Measurements from ENCODE around the gene DMPK.

Gene DMPK

DNA sequence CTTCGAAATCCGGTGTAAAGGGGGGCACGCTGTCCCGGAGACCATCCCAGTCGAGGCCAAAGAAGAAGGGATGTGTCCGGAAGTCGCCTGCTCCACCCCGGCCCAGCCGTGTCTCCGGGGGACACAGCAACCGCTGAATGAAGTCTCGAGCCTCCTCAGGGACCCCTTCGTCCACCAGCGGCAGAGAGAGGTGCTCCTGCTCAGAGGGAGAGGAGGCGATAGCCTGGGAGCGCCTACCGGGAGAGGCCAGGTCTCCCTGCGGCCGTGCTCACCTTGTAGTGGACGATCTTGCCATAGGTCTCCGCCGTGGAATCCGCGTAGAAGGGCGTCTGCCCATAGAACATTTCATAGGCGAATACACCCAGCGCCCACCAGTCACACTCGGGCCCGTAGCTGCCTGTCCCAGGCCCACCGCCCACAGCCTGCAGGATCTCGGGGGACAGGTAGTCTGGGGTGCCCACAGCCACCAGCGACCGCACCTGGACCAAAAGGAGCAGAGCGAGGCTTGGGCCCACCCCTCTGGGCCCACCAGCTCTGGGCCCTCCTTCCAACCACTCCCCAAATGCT is 4.8 kb downstream of the DMPK start:
- H3K27ac Mint-ChIP-seq: no peak overlapping the region
- TF ChIP-seq, protein P1, sequence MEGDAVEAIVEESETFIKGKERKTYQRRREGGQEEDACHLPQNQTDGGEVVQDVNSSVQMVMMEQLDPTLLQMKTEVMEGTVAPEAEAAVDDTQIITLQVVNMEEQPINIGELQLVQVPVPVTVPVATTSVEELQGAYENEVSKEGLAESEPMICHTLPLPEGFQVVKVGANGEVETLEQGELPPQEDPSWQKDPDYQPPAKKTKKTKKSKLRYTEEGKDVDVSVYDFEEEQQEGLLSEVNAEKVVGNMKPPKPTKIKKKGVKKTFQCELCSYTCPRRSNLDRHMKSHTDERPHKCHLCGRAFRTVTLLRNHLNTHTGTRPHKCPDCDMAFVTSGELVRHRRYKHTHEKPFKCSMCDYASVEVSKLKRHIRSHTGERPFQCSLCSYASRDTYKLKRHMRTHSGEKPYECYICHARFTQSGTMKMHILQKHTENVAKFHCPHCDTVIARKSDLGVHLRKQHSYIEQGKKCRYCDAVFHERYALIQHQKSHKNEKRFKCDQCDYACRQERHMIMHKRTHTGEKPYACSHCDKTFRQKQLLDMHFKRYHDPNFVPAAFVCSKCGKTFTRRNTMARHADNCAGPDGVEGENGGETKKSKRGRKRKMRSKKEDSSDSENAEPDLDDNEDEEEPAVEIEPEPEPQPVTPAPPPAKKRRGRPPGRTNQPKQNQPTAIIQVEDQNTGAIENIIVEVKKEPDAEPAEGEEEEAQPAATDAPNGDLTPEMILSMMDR (IDR thresholded peaks at IDR 0.05; ENCODE audit: unreplicated experiment in 3 of 3): no peak
- H3K27me3 Mint-ChIP-seq (ENCODE audit: low read depth): no peaks in the 10 kb centered on the region
- H3K36me3 Mint-ChIP-seq (ENCODE audit: low read depth): peaks cover 28% of the 10 kb centered on the region
- H3K4me1 Mint-ChIP-seq: peaks cover 28% of the 10 kb centered on the region
- H3K9me3 Mint-ChIP-seq: no peaks in the 10 kb centered on the region
- peak overlapping the region in 2 of 3 experiments; percentile 9 to 22 for H3K4me3 Mint-ChIP-seq

DNA sequence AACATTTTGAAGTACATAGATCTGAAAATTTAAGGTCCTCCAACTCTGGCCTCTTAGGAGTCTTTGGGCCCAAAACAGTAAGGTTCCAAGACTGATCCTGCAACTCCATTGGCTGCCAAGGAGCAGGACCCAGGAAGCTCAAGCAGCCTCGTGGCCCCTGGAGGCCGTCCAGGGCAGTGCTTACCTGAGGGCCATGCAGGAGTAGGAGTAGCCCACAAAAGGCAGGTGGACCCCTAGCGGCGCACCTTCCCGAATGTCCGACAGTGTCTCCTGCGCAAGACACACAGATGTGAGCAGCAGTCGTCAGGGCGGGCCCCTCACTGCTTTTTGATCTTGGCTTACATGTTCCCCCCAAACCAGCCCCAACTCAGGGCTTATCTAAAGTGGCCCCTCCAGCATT is 7.5 kb downstream of the DMPK start:
- TF ChIP-seq, protein P1 (IDR thresholded peaks at IDR 0.05; ENCODE audit: unreplicated experiment in 3 of 3): no peak
- Mint-ChIP-seq H3K36me3 (ENCODE audit: low read depth) (peaks cover 33% of the 10 kb centered on the region), H3K4me1 (peaks cover 25% of the 10 kb centered on the region), H3K27me3 (ENCODE audit: low read depth) (no peaks in the 10 kb centered on the region), H3K27ac (no peak overlapping the region), H3K4me3 (no peak overlapping the region), H3K9me3 (no peaks in the 10 kb centered on the region)

DNA sequence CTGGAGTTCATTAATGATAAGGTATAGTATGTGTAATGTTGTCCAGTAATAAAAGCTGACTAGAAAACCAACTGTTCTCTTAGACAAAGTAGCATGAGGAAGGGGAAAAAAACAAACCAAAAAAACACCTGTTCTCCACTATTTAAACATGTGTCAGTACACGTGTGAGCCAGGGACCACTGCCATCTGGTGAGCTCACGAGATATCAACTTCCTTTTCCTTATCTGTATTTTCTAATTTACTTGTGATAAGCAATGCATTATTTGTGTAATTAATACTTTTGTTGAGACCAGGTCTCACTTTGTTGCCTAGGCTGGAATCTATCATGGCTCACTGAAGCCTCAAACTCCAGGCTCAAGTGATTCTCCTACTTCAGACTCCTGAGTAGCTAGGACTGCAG is 8.9 kb downstream of the DMPK start:
- Mint-ChIP-seq H3K27ac (peak overlapping the region in 2 of 3 experiments; percentile 24 to 56), H3K36me3 (ENCODE audit: low read depth) (peaks cover 27% of the 10 kb centered on the region)
- TF ChIP-seq, protein P1 (IDR thresholded peaks at IDR 0.05; ENCODE audit: unreplicated experiment in 3 of 3): no peak

DNA sequence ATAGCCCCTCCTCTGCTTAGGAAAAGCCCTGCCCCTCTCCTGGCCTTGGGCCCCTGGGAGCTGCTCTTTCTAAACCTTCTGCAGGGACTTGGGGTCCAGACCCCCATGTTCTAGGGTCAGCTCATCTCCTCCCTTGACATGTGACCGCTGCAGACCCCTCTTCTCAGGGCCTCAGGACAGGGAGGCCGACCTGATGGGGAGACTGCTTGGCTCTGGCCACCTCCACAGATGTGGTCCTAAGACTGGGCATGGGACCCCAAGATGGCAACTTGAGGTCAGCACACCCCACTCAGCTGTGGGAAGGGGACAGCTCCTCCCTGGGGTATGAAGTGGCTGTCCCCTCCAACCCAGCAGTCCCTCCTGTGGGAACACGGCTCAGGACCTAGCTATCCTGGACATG is 9.4 kb downstream of the DMPK start:
- H3K27me3 Mint-ChIP-seq (ENCODE audit: low read depth): no peaks in the 10 kb centered on the region
- H3K4me3 Mint-ChIP-seq: peak overlapping the region in 2 of 3 experiments; percentile 19 to 58
- H3K4me1 Mint-ChIP-seq: peaks cover 13% of the 10 kb centered on the region
- TF ChIP-seq, protein P1 (IDR thresholded peaks at IDR 0.05; ENCODE audit: unreplicated experiment in 3 of 3): no peak
- H3K27ac Mint-ChIP-seq: peak overlapping the region in 1 of 3 experiments; percentile 24
- H3K36me3 Mint-ChIP-seq (ENCODE audit: low read depth): peaks cover 27% of the 10 kb centered on the region
- H3K9me3 Mint-ChIP-seq: no peaks in the 10 kb centered on the region

More for the DNA sequence above, 8.9 kb downstream of the DMPK start:
- Mint-ChIP-seq H3K4me1 (peaks cover 13% of the 10 kb centered on the region), H3K27me3 (ENCODE audit: low read depth) (no peaks in the 10 kb centered on the region), H3K4me3 (peak overlapping the region in 2 of 3 experiments; percentile 19 to 58), H3K9me3 (no peaks in the 10 kb centered on the region)

DNA sequence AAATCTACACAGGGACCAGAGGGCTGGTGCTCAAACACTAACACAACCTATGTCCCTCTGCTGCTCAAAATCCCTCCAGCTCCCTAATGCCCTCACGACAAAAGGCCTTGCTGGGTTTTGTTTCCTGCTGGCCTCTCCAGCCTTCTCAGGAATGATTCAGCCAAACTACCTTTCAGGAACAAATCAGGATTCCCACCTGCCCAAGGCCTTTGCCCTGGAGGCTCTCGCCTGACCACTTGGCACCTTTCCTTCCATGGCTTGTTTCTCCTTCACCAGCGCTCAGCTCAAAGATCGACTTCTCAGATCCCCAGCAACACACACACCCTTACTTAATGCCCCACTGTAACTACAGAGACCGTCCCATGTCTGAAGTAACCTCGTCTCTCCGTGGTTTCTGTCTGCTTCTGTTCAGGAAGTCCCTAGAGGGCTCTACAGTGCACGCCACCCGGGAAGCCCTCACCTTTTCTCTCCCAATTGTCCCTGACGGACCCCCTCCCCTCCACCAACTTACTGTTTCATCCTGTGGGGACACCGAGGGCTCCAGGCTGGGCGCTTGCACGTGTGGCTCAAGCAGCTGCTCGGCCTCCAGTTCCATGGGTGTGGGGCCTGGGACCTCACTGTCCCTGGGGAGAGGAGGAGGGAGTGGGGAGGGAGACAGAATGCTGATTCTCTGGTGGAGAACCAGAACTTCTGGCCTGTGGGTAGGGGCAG is 10.0 kb downstream of the DMPK start:
- TF ChIP-seq, protein P1 (IDR thresholded peaks at IDR 0.05; ENCODE audit: unreplicated experiment in 3 of 3): no peak
- H3K27ac Mint-ChIP-seq: peak overlapping the region; percentile 6 to 52 (median 24)

More for the DNA sequence above, 10.0 kb downstream of the DMPK start:
- H3K4me1 Mint-ChIP-seq: peaks cover 13% of the 10 kb centered on the region
- peaks cover 26% of the 10 kb centered on the region for H3K36me3 Mint-ChIP-seq (ENCODE audit: low read depth)
- H3K27me3 Mint-ChIP-seq (ENCODE audit: low read depth): no peaks in the 10 kb centered on the region
- peak overlapping the region; percentile 8 to 56 (median 18) for H3K4me3 Mint-ChIP-seq
- no peaks in the 10 kb centered on the region for H3K9me3 Mint-ChIP-seq
